Tracheal epithelial cell (primary cell): ENCODE data around the gene PLAAT1. TPM values are rescaled to one million over a fixed set of nuclear protein-coding genes. Genes with fewer than 3 reads are reported as not detected.

Experiments used
- total RNA-seq: library from RNA; depleted of rRNA; stranded (reverse); fragments of >200 nt; gene quantifications from 2 replicates; pipeline ENCODE4 v1.2.1, GENCODE V29; 2014

The PLAAT1 gene
- total RNA-seq, result 0.85 and 1.2 TPM in 2 replicates

GRCh38 chr3:193240850-193241706, at the start of gene PLAAT1:
Gene PLAAT1 (plus strand): TSS chr3:193241222. CDS start chr3:193255651, 14,429 bp downstream.

Other genes starting within 250 kb of the PLAAT1 start
- not detected in 2 replicates for gene ATP13A5, start 137.5 kb downstream of the PLAAT1 start, total RNA-seq